GM12873 (cell line): ENCODE data around the gene LRG1.

Source experiments
- CTCF ChIP-seq: IDR thresholded peaks from 2 replicates; pipeline ENCODE4 v1.5.1; 2012; ENCODE audit warnings: low read depth, mild to moderate bottlenecking, moderate library complexity, low read length, control low read depth; ENCODE audit not compliant: insufficient read depth; ENCODE audit errors: missing control alignments

LRG1 gene

GRCh38 chr19:4492337-4493103 lies 47.3 kb downstream of the LRG1 start:
- TF ChIP-seq CTCF, result no peak

GRCh38 chr19:4491446-4491845 lies 48.4 kb downstream of the LRG1 start:
- TF ChIP-seq CTCF, result no peak

DNA sequence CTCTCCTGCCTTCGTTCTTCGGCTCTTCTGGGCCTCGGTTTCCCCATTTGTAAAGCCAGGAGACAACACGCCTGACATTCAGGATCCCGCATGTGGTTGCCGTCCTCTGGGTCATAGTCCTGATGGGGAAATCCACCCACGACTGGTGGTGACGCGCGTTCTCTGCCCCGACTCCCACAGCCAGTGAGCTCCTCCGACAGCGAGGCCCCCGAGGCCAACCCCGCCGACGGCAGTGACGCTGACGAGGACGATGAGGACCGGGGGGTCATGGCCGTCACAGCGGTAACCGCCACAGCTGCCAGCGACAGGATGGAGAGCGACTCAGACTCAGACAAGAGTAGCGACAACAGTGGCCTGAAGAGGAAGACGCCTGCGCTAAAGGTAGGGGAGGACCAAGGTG lies 51.3 kb downstream of the LRG1 start:
- TF ChIP-seq CTCF, result no peak

DNA sequence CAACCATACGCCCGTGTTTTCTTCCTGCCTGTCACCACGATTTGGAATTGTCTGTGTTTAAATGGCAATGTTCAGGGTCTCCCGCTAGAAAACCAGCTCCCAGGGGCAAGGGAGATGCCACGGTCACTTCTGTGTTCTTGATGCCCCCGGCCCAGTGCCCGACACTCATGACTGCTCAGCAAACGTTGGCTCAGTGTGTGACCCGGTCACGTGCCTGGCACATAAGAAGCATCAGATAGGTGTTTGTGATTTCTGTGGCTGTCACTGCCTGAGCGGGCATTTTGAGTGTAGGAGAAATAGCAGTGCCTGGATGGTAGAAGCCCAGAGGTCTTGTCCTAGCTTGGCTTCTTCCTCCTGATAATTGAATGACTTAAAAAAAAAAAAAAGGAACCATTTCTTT lies 52.3 kb downstream of the LRG1 start:
- TF ChIP-seq CTCF, result no peak
